Measurements from ENCODE around the gene DHRS3.
"Not testable (repeated sequence)": the region's sequence is repeated elsewhere in the genome, so short reads cannot be mapped to it uniquely, and the experiment has no call there.

The DHRS3 gene

DNA sequence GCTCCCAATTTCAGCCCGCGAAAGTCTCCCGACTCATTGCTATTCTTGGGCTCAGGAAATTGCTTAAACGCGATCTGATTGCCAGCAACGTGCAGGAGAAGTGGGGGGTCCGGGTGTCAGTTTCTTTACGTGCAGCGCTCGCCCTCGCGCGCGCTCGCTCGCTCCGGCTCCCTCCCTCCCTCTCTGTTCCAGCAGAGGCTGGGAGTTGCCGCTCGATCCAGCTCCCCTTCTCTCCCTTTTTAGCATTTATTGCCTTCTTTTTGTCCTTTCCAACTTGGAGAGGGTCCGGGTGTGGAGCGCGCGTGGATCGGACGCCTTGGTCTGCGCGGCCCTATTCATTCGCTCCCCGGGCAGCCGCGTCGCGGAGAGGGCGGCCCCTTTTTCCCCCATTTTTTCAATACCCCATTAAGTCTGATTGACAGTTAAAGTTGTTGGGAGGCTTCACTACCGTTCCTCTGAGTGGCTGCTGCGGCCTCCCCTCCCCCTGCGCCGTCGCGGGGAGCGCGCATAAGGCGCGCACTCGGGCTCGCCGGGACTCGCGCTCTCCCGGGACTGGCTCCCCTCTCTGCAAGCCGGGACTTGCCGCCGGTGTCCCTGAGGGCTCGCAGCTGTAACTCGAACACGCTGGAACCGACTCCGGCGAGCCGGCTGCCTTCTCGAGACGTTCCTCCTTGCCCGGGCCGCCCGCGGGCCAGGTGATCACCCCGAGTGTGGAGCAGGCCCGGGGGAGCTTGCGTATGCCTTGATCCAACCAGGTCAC, at the start of gene DHRS3:
Gene DHRS3, minus strand, starts transcription at position 310 of the 760 bp plus-strand sequence. CDS start 862 bp downstream, outside the sequence.
- DNase-seq = peak; percentile 83

- no peak for DNase-seq
Observed at GRCh38 chr1:12666141-12666735, 48.2 kb upstream of the DHRS3 start.

- no peak for DNase-seq
Observed at GRCh38 chr1:12665511-12665910, 47.5 kb upstream of the DHRS3 start.

- no peak for DNase-seq
Observed at GRCh38 chr1:12662556-12662955, 44.5 kb upstream of the DHRS3 start.

GRCh38 chr1:12661606-12662219, 43.7 kb upstream of the DHRS3 start:
- no peak for DNase-seq

DNA sequence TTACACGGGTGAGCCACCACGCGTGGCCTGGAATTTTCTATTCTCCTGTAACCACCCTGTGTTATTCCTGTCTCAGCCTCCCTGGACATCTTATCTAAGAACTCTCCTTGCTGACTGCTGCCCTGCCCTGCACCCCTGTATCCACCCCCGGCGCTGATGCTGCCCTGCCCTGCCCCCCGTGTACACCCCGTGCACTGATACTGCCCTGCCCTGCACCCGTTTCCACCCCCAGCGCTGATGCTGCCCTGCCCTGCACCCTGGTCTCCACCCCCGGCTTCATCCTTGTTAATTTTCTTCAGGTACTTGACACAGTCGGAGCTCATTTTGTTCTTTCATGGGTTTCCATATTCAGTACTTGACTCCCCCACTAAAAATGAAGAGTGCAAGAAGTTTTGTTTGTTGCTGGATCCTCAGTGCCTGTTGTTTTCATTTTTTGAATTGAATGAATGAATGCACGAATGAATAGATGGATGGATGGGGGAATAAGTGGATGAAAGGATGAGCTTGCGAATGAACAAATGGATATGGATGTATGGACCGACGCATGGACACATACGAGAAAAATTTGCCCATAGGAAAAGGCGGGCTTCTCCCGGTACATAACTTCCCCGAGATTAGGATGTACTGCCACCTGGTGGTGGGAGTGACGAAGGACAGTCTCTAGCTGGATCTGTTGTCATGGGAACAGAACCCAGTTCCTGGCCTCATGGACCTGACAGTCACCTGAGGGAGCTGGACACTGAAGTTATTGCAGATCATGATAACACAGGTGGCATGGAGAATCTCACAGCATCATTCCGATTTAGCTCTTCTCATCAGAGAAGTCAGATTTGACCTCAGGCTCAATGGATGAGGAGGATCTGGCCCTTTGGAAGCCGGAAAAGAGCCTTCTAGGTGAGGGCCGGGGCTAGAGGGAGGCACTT, 40.8 kb upstream of the DHRS3 start:
- peak; percentile 91 for DNase-seq

- not testable (repeated sequence) for DNase-seq
Observed at GRCh38 chr1:12657885-12658512, 40.0 kb upstream of the DHRS3 start.

- no peak for DNase-seq
Observed at GRCh38 chr1:12657060-12657884, 39.3 kb upstream of the DHRS3 start.

GRCh38 chr1:12656575-12656974, 38.6 kb upstream of the DHRS3 start:
- DNase-seq = no peak

DNA sequence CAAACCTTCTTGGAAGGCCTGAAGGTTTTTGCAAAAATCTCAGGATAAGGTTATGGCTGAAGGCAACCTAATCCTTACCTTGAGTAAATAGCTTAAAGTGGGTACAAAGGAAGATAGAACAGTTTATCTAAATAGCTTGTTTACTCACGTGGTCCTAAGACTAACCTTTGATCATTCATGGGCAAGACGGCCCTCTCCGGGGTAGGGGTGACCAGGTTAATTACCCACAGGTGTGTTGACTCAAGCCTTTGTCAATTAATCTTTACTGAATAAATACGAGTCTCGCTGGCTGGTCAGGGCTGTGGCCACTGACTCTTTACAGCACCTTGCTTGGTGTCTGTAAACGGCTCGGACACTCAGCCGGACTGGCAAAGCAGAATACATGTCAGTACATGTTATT, 36.6 kb upstream of the DHRS3 start:
- DNase-seq = no peak

DNA sequence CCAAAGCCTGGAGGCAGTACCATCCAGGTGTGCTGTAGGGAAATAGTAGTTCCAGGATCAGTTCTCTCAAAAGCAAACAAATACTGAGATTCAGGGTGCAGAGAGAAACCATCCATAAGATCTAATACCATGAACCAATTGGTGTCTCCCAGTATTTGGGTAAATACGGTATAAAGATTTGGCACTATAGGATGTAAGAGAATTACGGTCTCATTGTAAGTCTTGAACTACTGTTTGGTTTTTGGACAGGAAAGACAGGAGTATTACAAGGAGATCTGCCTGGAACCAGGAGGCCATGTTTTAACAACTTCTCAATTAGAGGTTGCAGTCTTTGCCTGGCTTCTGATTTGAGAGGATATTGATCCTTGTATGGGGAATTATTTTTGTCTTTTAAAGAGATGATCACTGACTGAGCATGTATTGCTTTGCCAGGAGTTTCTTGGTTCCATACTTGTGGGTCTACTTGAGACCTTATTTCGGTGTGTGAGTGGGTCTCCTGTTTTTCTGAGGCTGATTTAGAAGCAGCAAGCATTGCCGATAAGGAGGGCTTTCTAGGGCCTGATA, 36.1 kb upstream of the DHRS3 start:
- DNase-seq = no peak

- DNase-seq = no peak
Observed at GRCh38 chr1:12649971-12650421, 32.0 kb upstream of the DHRS3 start.

- DNase-seq = no peak
Observed at GRCh38 chr1:12648741-12649140, 30.7 kb upstream of the DHRS3 start.

- not testable (repeated sequence) for DNase-seq
Observed at GRCh38 chr1:12645401-12645800, 27.4 kb upstream of the DHRS3 start.

- no peak for DNase-seq
Observed at GRCh38 chr1:12644829-12645228, 26.8 kb upstream of the DHRS3 start.

DNA sequence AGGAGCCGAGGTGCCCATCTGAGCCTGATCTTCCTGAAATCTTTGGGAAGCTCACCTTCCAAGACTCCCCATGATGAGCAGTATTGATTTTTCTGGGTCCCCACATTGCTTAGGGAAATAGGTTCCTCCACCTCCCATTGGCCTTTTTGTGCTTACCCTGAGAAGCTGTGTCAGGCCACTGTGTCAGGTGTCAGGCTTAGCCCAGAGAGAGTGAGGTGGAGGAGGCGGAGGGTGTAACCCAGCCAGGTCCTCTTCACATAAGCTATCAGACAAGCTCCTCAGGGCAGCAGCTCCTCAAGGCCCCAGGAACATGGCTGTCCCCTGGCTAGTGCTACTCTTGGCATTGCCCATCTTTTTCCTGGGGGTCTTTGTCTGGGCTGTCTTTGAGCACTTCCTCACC, 26.2 kb upstream of the DHRS3 start:
- no peak for DNase-seq

DNA sequence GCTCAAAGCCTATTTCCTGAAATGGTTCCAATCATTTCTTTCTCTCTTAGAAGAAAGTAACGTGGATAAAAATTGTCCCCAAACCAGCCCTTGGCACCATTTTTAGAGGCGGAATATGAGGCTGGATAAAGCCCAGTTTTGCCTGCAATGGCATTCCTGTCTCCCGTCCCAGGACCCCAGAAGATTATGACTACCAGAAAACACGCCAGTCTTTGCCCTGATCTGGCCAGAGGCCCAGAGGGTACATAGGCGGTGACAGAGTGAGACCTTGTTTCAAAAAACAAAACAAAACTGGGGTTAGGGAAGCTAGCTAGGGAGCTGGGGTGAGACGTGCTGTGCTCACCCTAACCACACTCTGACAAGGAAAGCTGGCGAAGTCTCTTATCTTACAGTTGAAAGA, 25.8 kb upstream of the DHRS3 start, which contains the start of gene AADACL4:
Gene AADACL4, plus strand, starts transcription at position 301 of the 400 bp plus-strand sequence. CDS start 462 bp downstream, outside the sequence.
- no peak for DNase-seq

- no peak for DNase-seq
Observed at GRCh38 chr1:12643079-12643478, 25.1 kb upstream of the DHRS3 start.

- no peak for DNase-seq
Observed at GRCh38 chr1:12640958-12641272, 22.9 kb upstream of the DHRS3 start.

GRCh38 chr1:12640237-12640957, 22.4 kb upstream of the DHRS3 start:
- DNase-seq = no peak

DNA sequence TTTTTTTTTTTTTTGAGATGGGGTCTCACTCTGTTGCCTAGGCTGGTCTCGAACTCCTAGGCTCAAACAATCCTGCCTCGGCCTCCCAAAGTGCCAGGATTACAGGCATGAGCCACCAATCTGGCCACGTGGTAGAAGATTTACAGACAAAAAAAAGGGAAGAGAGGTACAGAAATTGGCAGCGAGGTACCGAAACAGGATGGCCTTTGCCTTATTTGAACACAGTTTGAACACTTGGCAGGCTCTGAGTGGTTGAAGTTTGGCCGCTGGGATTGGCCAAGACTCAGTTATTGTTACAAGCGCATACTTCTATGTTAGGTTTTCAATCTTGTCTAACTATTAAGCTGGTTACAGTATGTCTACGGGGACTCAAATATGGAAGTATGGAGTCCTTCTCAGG, 19.7 kb upstream of the DHRS3 start:
- DNase-seq = no peak

All from NCI-H82 (cell line).